ENCODE data around the gene NTNG1.

GRCh38 chr1:107363154-107363553 lies 222.3 kb downstream of the NTNG1 start:
- TF ChIP-seq CTCF (IDR thresholded peaks at IDR 0.05) (no peak), EZH2 (IDR thresholded peaks at IDR 0.05) (no peak)

All from neural progenitor cell (in vitro differentiated cells).